Activated CD8-positive, alpha-beta T cell treated with anti-CD3 and anti-CD28 coated beads, Interleukin-2, amount 10 ng/mL, durations not matched to agents 7 days and 5 days (primary cell): ENCODE measurements around the gene GRAP2. TPM values are rescaled to one million over a fixed set of nuclear protein-coding genes. Genes with fewer than 3 reads are reported as not detected.

Source experiments
- ATAC-seq: fragments of 150-1000 bp; cut with Tn5 transposase; one replicate; pipeline ENCODE4 v1.10.0; 2021; ENCODE audit warnings: moderate library complexity
- CTCF ChIA-PET: fragments of 350-600 bp; sonication (Branson Sonifier 250); formaldehyde crosslinking; loops from one replicate; lab custom pipeline; 2021; ENCODE audit warnings: antibody characterized with exemption; lab: Charles Lee
- POLR2A ChIA-PET: fragments of 350-600 bp; sonication (Branson Sonifier 250); formaldehyde crosslinking; loops from one replicate; lab custom pipeline; 2021; ENCODE audit warnings: antibody characterized with exemption; lab: Charles Lee
- DNase-seq: peaks from one replicate; pipeline ENCODE4 v3.0.0-alpha.2; 2020
- H3K27ac Mint-ChIP-seq: one replicate; pipeline ENCODE4 v1.8.0; 2021; ENCODE audit warnings: mild to moderate bottlenecking, mixed read lengths
- H3K27me3 Mint-ChIP-seq: one replicate; pipeline ENCODE4 v1.8.0; 2021; ENCODE audit warnings: low read depth, mixed read lengths
- H3K36me3 Mint-ChIP-seq: one replicate; pipeline ENCODE4 v1.8.0; 2021; ENCODE audit warnings: low read depth, mixed read lengths
- H3K4me1 Mint-ChIP-seq: one replicate; pipeline ENCODE4 v1.8.0; 2021; ENCODE audit warnings: low read depth, mixed read lengths
- H3K4me3 Mint-ChIP-seq: one replicate; pipeline ENCODE4 v1.8.0; 2021; ENCODE audit warnings: mild to moderate bottlenecking, mixed read lengths
- H3K9me3 Mint-ChIP-seq: one replicate; pipeline ENCODE4 v1.8.0; 2022; ENCODE audit warnings: mixed read lengths; ENCODE audit not compliant: insufficient read depth
- total RNA-seq, 2 experiments: library from RNA; stranded (reverse); gene quantifications; one replicate each; pipeline ENCODE4 v1.2.3, GENCODE V29; 2021

The GRAP2 gene
- total RNA-seq, 2 experiments from 2014 or later: 235 to 239 TPM

- H3K36me3 Mint-ChIP-seq: no peaks in the 10 kb centered on the region
- peaks cover 45% of the 10 kb centered on the region for H3K27me3 Mint-ChIP-seq
- CTCF ChIA-PET: interaction anchor here (2.1 kb wide), 1 partner anchor 29 kb away, joined by 7 read pairs; no protein-coding TSS in a partner anchor
- no peak for DNase-seq
- no peak overlapping the region for H3K4me3 Mint-ChIP-seq
- H3K9me3 Mint-ChIP-seq: no peaks in the 10 kb centered on the region
- no peak for ATAC-seq
- POLR2A ChIA-PET: no interaction called here
- no peak overlapping the region for H3K27ac Mint-ChIP-seq
- peaks cover 6% of the 10 kb centered on the region for H3K4me1 Mint-ChIP-seq
These were observed 94.7 kb downstream of the GRAP2 start for GRCh38 chr22:39995393-39996252.

- Mint-ChIP-seq H3K4me3 (no peak overlapping the region), H3K27ac (no peak overlapping the region), H3K9me3 (no peaks in the 10 kb centered on the region), H3K36me3 (no peaks in the 10 kb centered on the region), H3K4me1 (peaks cover 6% of the 10 kb centered on the region), H3K27me3 (peaks cover 44% of the 10 kb centered on the region)
- ATAC-seq (no peak), DNase-seq (no peak)
- POLR2A ChIA-PET: interaction anchor here (0.7 kb wide), 1 partner anchor 197 kb away, joined by 3 read pairs; no protein-coding TSS in a partner anchor
- CTCF ChIA-PET: interaction anchor here (0.7 kb wide), 2 partner anchors 13 to 297 kb away, joined by 3 read pairs; no protein-coding TSS in a partner anchor
These were observed 95.8 kb downstream of the GRAP2 start for GRCh38 chr22:39996732-39997131.

- ChIA-PET CTCF (interaction anchor here (0.7 kb wide), 2 partner anchors 12 to 298 kb away, joined by 3 read pairs; no protein-coding TSS in a partner anchor), POLR2A (no interaction called here)
- Mint-ChIP-seq H3K9me3 (no peaks in the 10 kb centered on the region), H3K27ac (no peak overlapping the region), H3K27me3 (peaks cover 39% of the 10 kb centered on the region), H3K36me3 (no peaks in the 10 kb centered on the region), H3K4me1 (peaks cover 6% of the 10 kb centered on the region), H3K4me3 (no peak overlapping the region)
- ATAC-seq (no peak), DNase-seq (no peak)
These were observed 96.5 kb downstream of the GRAP2 start for GRCh38 chr22:39997421-39997820.

DNA sequence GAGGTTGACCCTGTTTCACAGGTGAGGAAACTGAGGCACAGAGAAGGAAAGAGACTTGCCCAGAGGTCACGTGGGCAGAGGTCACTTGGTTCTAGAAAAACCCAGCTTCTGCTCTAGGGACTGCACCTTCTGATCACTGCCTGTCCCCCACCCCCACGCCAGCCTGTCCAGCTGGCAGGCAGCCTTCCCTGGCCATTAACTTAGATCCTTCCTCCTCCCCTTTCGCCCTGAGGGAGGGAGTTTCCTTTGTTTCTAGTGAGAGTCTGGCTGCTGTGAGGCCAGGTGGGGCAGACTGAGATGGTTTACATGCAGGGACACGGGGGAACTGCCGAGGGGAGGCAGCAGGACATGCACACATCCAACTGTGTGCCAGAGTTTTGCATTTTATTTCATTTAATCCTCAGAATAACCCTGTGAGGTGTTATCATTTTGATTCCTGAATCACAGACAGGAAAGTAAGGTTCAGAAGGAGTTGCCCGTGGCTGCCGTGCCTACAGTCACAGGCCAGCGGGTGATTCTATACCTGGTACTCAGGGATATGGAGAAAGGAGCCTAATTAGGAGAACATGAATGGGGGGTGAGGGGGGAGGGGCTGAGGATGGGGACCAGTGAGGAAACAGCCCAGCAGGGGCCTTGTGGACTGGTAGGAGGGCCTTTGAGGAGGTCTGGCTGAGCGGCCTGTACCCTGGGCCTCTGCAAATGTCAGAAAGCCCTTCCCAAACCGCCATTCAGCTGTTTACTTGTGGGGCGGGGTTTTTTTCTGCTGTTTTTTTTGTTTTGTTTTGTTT lies 97.2 kb downstream of the GRAP2 start:
- Mint-ChIP-seq H3K4me3 (no peak overlapping the region), H3K4me1 (peaks cover 6% of the 10 kb centered on the region), H3K9me3 (no peaks in the 10 kb centered on the region), H3K36me3 (no peaks in the 10 kb centered on the region), H3K27ac (no peak overlapping the region), H3K27me3 (peaks cover 36% of the 10 kb centered on the region)
- POLR2A ChIA-PET: interaction anchor here (0.7 kb wide), 1 partner anchor 309 kb away, joined by 3 read pairs; no protein-coding TSS in a partner anchor
- DNase-seq (no peak), ATAC-seq (no peak)
- CTCF ChIA-PET: no interaction called here

DNA sequence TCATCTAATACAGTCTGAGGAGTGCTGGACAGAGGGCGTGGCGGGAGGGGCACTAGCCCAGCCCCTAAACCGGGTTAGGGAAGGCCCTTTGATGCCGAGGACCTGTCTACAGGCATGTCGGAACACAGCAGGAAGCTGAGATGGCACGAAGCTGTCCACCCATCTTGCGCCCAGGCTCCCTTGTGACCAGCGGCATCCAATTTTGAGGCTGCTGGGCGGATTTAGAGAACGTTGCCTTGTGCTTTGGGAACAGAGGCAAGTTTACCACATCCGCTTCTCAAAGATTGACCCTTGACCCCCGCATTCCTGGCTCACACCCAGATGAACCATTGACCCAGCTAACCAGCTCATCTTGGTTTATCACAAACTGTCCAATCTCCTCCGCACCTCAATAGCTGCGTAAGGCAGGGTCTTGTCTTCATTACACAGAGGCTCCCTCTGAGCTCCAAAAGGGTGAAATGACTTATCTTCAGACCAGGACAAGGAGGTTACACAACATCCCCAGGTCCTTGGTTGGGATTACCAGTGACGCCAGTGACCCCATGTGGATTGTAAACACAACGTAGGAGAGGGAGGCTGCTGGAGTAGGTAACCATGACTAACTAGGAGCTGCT lies 98.4 kb downstream of the GRAP2 start:
- H3K27me3 Mint-ChIP-seq: peaks cover 27% of the 10 kb centered on the region
- CTCF ChIA-PET: interaction anchor here (1.0 to 1.2 kb wide), 2 partner anchors 26 to 459 kb away, joined by 3 read pairs; no protein-coding TSS in a partner anchor
- no peaks in the 10 kb centered on the region for H3K36me3 Mint-ChIP-seq

GRCh38 chr22:40000171-40000570 lies 99.3 kb downstream of the GRAP2 start:
- no peaks in the 10 kb centered on the region for H3K4me1 Mint-ChIP-seq
- H3K27me3 Mint-ChIP-seq: peaks cover 26% of the 10 kb centered on the region
- DNase-seq (no peak), ATAC-seq (no peak)
- H3K27ac Mint-ChIP-seq: no peak overlapping the region
- H3K36me3 Mint-ChIP-seq: no peaks in the 10 kb centered on the region
- CTCF ChIA-PET: interaction anchor here (1.1 to 1.2 kb wide), 2 partner anchors 167 to 460 kb away, joined by 3 read pairs; no protein-coding TSS in a partner anchor
- POLR2A ChIA-PET: interaction anchor here (0.8 to 1.3 kb wide), 2 partner anchors 23 to 34 kb away, joined by 3 read pairs; no protein-coding TSS in a partner anchor
- H3K4me3 Mint-ChIP-seq: no peak overlapping the region
- H3K9me3 Mint-ChIP-seq: no peaks in the 10 kb centered on the region

More for the DNA sequence above, 98.4 kb downstream of the GRAP2 start:
- ATAC-seq: no peak
- Mint-ChIP-seq H3K4me1 (peaks cover under 1% of the 10 kb centered on the region), H3K4me3 (no peak overlapping the region), H3K9me3 (no peaks in the 10 kb centered on the region), H3K27ac (no peak overlapping the region)
- POLR2A ChIA-PET: no interaction called here
- DNase-seq: no peak

- H3K4me1 Mint-ChIP-seq: no peaks in the 10 kb centered on the region
- H3K27me3 Mint-ChIP-seq: peaks cover 22% of the 10 kb centered on the region
- ChIA-PET POLR2A (interaction anchor here (0.7 to 1.3 kb wide), 2 partner anchors 24 to 63 kb away, joined by 3 read pairs; no protein-coding TSS in a partner anchor), CTCF (interaction anchor here (0.9 to 1.0 kb wide), 2 partner anchors 9 to 24 kb away, joined by 3 to 6 read pairs; no protein-coding TSS in a partner anchor)
- no peaks in the 10 kb centered on the region for H3K36me3 Mint-ChIP-seq
- no peak for DNase-seq
- no peak for ATAC-seq
- no peak overlapping the region for H3K4me3 Mint-ChIP-seq
- no peak overlapping the region for H3K27ac Mint-ChIP-seq
- H3K9me3 Mint-ChIP-seq: no peaks in the 10 kb centered on the region
These were observed 100.2 kb downstream of the GRAP2 start for GRCh38 chr22:40001106-40001505.

DNA sequence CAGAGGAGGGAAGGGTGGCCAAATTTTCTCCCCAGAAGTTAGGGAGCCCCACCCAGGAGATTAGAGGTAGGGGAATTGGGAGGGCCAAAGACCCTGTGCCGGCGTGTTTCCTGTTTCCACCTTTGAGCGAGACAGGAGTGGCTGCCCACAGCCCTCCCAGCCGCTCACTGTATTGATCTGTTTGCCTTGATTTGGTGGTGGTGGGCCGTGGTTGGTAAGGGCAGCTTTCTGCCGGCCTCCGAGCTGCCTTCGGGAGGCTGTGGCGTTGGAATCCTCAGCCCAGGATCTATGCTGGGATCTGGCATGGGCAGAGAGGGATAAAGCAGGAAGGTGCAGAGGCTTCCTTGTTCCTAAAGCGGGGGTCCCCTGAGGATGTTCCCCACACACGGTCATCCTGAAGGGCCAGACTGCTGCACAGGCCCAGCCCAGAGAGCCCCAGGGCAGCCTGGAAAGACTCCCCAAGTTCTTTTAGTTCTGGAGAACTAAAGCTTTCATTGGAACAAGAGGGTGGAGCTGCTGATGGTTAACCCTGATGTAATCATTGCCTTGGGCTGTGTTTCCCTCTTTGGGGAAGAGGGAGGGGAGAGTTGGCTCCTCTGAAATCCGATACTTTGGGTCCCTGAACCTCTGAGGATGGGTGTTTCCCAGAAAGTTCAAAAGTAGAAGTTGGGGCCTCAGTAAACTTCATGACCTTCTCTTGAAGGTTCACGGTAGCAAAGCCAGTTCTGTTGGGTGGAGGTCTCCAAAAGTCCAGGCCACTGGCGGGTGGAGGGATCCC lies 101.1 kb downstream of the GRAP2 start:
- H3K36me3 Mint-ChIP-seq: no peaks in the 10 kb centered on the region
- peaks cover 20% of the 10 kb centered on the region for H3K27me3 Mint-ChIP-seq
- H3K4me1 Mint-ChIP-seq: no peaks in the 10 kb centered on the region
- no peak for DNase-seq
- H3K4me3 Mint-ChIP-seq: no peak overlapping the region
- H3K27ac Mint-ChIP-seq: no peak overlapping the region
- no peak for ATAC-seq
- ChIA-PET POLR2A (no interaction called here), CTCF (no interaction called here)
- no peaks in the 10 kb centered on the region for H3K9me3 Mint-ChIP-seq

DNA sequence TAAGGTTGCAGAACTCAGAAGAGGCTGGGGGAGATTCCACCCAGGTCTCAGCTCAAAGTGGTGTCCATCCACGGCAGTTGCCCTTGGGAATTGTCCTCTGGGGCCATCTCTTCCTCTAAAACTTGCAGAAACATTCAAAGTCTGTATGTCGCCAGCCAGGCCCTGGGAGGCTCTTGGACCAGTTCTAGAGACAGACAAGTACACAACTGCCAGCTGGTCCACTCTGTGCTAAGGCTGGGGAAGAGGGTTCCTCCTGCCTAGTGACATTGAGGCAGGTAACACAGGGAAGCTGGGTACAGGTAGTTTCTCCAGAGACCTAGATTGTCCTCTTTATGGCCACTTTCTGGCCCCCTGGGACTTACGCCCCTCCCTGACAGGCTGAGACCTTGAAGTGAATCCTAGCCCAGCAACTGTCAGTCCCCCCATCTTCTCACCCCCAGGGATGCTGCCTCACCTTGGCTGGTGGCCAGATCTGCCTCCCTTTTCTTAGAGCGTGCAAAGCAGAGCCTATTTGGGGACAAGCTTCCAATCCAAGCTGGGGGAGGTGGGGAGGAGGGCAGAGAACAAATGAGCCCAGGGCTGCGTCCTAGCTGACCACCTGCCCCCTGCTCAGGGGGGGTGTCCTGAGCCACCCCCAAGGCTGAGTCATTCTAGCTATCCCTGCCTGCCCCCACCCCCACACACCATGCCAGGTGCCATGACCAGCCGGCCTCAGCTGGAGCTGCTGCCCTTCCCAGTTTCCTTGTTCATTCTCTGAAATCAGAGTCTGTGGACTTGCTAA lies 102.2 kb downstream of the GRAP2 start:
- Mint-ChIP-seq H3K4me1 (peaks cover 4% of the 10 kb centered on the region), H3K9me3 (no peaks in the 10 kb centered on the region), H3K36me3 (no peaks in the 10 kb centered on the region), H3K4me3 (no peak overlapping the region), H3K27ac (no peak overlapping the region), H3K27me3 (peaks cover 23% of the 10 kb centered on the region)
- no peak for DNase-seq
- POLR2A ChIA-PET: no interaction called here
- CTCF ChIA-PET: no interaction called here
- no peak for ATAC-seq

- Mint-ChIP-seq H3K27me3 (peaks cover 38% of the 10 kb centered on the region), H3K4me1 (peaks cover 11% of the 10 kb centered on the region), H3K9me3 (no peaks in the 10 kb centered on the region), H3K4me3 (no peak overlapping the region), H3K36me3 (no peaks in the 10 kb centered on the region), H3K27ac (no peak overlapping the region)
- ChIA-PET POLR2A (no interaction called here), CTCF (interaction anchor here (1.6 to 1.7 kb wide), 2 partner anchors 20 to 470 kb away, joined by 5 read pairs; no protein-coding TSS in a partner anchor)
- DNase-seq (no peak), ATAC-seq (no peak)
These were observed 104.0 kb downstream of the GRAP2 start for GRCh38 chr22:40004836-40005235.
